ENCODE data around the gene CPE. TPM values are rescaled to one million over a fixed set of nuclear protein-coding genes. Genes with fewer than 3 reads are reported as not detected.

The CPE gene
- total RNA-seq, 4 donors from 2014 or later = 104 to 116 (median 108) TPM

DNA sequence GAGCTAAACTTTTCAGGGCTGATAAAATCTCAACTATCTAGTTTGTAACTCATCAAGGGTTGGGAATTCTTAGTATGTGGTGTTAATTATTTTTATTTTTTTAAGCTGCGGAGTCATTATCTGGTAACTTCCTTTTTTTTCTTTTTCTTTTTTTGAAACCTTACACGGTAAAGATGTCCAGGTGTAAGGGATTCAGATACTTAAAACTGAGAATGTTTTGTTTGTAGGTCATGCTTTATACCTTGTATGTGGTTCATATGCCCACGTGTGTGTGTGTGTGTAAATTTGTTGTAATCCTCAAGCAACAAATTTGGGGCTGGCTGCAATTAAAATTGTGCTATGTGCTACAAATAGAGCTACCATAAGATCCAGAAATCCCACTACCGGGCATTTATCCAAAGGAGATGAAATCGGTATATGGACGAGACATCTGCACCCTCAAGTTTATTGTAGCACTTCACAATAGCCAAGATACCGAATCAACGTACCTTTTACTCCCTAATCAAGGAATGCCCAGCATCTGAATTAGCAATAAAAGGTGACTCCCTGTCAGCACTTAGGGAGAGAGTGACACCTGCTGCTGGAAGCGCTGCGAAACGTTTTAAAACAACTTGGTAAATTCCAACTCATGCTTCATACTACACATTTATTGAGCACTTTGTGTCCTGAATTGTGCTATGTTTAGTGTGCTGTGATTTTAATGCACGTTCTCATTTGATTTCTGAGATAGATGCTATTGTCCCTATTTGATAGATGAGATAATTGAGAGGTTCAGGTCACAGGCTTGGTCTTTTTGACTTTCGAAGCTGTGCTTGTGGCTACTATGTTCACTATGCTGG is 35.2 kb upstream of the CPE start:
- intact Hi-C loops (cut with DNase I) = no loop called here
- H3K27ac ChIP-seq (replicated peaks in 1 of 4) = no peak overlapping the region
- H3K4me1 ChIP-seq = no peaks in the 10 kb centered on the region
- TF ChIP-seq, protein P1, sequence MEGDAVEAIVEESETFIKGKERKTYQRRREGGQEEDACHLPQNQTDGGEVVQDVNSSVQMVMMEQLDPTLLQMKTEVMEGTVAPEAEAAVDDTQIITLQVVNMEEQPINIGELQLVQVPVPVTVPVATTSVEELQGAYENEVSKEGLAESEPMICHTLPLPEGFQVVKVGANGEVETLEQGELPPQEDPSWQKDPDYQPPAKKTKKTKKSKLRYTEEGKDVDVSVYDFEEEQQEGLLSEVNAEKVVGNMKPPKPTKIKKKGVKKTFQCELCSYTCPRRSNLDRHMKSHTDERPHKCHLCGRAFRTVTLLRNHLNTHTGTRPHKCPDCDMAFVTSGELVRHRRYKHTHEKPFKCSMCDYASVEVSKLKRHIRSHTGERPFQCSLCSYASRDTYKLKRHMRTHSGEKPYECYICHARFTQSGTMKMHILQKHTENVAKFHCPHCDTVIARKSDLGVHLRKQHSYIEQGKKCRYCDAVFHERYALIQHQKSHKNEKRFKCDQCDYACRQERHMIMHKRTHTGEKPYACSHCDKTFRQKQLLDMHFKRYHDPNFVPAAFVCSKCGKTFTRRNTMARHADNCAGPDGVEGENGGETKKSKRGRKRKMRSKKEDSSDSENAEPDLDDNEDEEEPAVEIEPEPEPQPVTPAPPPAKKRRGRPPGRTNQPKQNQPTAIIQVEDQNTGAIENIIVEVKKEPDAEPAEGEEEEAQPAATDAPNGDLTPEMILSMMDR (IDR thresholded peaks at IDR 0.05) = no peak
- no peak for TF ChIP-seq EP300 (IDR thresholded peaks at IDR 0.05)
- TF ChIP-seq POLR2A (IDR thresholded peaks at IDR 0.05; ENCODE audit: low read depth) = no peak
- no peak for TF ChIP-seq POLR2AphosphoS5 (IDR thresholded peaks at IDR 0.05)
- WGBS = 77% methylated on average over 13 of the region's 13 CpGs
- H3K9me3 ChIP-seq = no peaks in the 10 kb centered on the region
- no peaks in the 10 kb centered on the region for H3K27me3 ChIP-seq
- H3K4me3 ChIP-seq = no peak overlapping the region
- DNase-seq (ENCODE audit: extremely low spot score) = no peak
- peaks cover 5 to 38% (median 20%) of the 10 kb centered on the region in 4 donors for H3K36me3 ChIP-seq

DNA sequence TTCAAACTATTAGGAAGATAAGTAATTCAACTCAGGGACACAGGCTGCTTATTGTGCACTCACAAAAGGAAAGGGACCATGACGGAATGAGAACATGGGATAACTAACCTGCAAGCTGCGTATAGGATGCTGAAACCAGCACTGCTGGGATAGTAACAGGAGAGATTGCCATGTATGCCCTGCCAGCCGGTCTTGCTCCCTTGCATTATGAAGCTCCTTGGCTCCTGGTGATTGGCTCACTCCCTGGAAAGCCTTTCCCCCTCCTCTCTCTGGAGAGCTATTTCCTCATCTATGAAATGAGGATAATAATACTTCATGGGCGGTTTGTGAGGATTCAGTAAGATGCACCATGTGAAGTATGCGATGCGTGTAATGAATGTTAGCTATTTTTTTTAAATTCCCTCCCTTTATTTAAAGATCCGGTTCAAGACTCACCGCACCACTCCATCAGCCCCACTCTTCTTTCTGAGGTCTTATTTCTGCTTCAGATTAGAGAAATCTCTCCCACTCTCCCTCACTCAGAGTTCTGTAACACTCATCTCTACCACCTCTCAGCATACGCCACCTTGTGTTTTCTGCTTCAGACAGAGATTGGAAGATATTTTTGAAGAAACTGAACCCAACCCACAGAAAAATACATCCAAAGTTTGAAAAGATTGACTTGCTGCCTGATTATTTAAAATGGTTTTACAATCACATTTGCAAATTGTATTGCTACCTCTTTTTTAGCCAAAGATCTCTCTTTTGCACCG is 33.0 kb upstream of the CPE start:
- TF ChIP-seq POLR2AphosphoS5 (IDR thresholded peaks at IDR 0.05) (no peak), POLR2A (IDR thresholded peaks at IDR 0.05; ENCODE audit: low read depth) (no peak), EP300 (IDR thresholded peaks at IDR 0.05) (no peak)
- TF ChIP-seq, protein P1 (IDR thresholded peaks at IDR 0.05) = no peak
- Histone ChIP-seq H3K4me1 (no peaks in the 10 kb centered on the region), H3K4me3 (no peak overlapping the region), H3K27me3 (no peaks in the 10 kb centered on the region), H3K27ac (replicated peaks in 1 of 4) (no peak overlapping the region), H3K36me3 (peaks cover 0 to 15% (median 8%) of the 10 kb centered on the region in 4 donors), H3K9me3 (no peaks in the 10 kb centered on the region)
- DNase-seq (ENCODE audit: extremely low spot score) = no peak
- intact Hi-C loops (cut with DNase I) = no loop called here
- WGBS = 80% methylated on average over 10 of the region's 10 CpGs

DNA sequence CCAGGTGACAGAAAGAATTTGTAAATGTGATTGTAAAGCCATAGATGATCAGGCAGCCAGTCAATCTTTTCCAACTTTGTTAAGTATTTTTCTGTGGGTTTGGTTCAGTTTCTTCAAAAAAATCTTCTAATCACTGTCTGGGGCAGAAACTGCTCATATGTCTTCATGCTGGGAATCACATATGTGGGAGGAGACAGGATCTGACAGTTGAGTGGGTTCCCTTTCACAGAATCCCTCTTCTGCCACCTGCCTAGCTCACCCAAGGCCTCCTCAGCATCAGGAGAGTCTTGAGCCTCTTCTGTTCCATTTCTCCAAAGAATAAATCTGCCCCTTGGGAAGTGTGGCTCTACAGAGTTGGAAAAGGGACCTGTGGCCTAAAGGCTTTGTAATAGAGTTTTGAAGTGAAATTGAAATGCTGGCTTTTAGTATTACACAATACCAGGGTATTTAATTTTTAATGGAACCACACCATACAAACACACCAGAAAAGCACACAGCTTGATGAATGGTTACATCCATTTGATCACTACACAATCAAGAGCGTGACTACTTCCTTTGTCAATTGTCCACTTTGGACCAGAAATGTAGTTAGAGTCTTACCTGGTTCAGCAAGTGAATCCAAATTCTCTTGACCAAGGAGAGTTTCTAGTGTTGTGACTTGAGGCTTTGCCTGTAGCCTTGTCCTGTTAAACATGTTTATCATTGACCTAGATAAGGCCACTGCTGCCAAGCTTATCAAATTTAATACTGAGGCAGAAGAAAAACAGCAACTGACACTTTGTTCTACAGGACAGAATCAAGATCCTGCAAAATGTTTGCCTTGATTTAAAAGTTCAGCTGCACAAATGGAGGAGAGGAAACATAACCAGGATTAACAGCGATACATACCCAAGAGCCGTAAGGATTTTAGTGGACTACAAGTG is 30.9 kb upstream of the CPE start:
- no peaks in the 10 kb centered on the region for H3K36me3 ChIP-seq
- no peak overlapping the region for H3K4me3 ChIP-seq
- H3K27me3 ChIP-seq = no peaks in the 10 kb centered on the region
- WGBS = 96% methylated on average over 3 of the region's 3 CpGs
- no peak for DNase-seq (ENCODE audit: extremely low spot score)
- TF ChIP-seq, protein P1 (IDR thresholded peaks at IDR 0.05) = no peak
- TF ChIP-seq POLR2A (IDR thresholded peaks at IDR 0.05; ENCODE audit: low read depth) (no peak), POLR2AphosphoS5 (IDR thresholded peaks at IDR 0.05) (no peak), EP300 (IDR thresholded peaks at IDR 0.05) (no peak)
- intact Hi-C loops (cut with DNase I) = no loop called here
- H3K27ac ChIP-seq (replicated peaks in 1 of 4) = no peak overlapping the region
- no peaks in the 10 kb centered on the region for H3K4me1 ChIP-seq
- H3K9me3 ChIP-seq = no peaks in the 10 kb centered on the region

DNA sequence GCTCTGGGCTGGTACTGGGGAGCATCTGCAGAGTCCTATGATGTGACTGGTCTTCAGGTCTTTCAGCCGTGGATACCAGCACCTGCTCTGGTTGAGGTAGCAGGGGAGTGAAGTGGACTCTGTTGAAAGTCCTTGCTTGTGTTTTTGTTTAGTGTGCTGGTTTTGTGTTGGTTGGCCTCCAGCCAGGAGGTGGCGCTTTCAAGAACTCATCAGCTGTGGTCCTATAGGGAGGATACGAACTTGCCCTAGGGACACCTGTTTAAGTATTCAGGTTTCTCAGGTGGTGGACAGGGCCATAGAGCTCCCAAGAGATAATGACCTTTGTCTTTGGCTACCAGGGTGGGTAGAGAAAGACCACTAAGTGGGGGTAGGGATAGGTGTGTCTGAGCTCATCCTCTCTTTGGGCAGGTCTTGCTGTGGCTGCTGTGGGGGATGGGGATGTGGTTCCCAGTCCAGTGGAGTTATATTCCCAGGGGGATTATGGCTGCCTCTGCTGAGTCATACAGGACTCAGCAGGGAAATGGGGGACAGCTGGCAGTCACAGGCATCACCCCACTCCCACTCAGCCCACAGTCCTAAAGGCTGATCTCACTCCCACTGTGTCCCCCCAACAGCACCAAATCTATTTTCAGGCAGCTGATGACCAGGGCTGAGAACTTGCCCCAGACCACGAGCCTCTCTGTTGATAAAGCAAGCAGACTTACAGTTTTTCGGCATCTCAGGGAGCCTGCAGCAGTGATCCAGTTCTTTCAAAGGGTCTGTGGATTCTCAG is 27.3 kb upstream of the CPE start:
- intact Hi-C loops (cut with DNase I) = loop anchor here (2.0 kb wide), 1 partner anchor 115 kb away; no protein-coding TSS in a partner anchor
- H3K27me3 ChIP-seq = no peaks in the 10 kb centered on the region
- no peaks in the 10 kb centered on the region for H3K36me3 ChIP-seq
- DNase-seq (ENCODE audit: extremely low spot score) = no peak
- no peaks in the 10 kb centered on the region for H3K9me3 ChIP-seq
- WGBS = 94% methylated on average over 5 of the region's 5 CpGs
- no peak overlapping the region for H3K27ac ChIP-seq (replicated peaks in 1 of 4)
- TF ChIP-seq, protein P1 (IDR thresholded peaks at IDR 0.05) = no peak
- no peak for TF ChIP-seq EP300 (IDR thresholded peaks at IDR 0.05)
- TF ChIP-seq POLR2A (IDR thresholded peaks at IDR 0.05; ENCODE audit: low read depth) = no peak
- TF ChIP-seq POLR2AphosphoS5 (IDR thresholded peaks at IDR 0.05) = no peak
- H3K4me3 ChIP-seq = no peak overlapping the region
- no peaks in the 10 kb centered on the region for H3K4me1 ChIP-seq

Measured in esophagus muscularis mucosa (tissue), 4 donors.